Liver (tissue), 3 donors: Measurements from ENCODE around the gene DHRS12.

Source experiments
- CTCF ChIP-seq: fragments of 150-350 bp; IDR thresholded peaks from 2 replicates; pipeline ENCODE4 v1.5.1; 2017; ENCODE audit warnings: improper control_type of control experiment, low read depth, low read length; ENCODE audit not compliant: missing input control
- NR2F2 ChIP-seq: IDR thresholded peaks from 2 replicates; pipeline ENCODE4 v1.6.1; 2016; ENCODE audit warnings: antibody characterized with exemption
- TAF1 ChIP-seq: conservative IDR thresholded peaks from 2 replicates; pipeline ENCODE4 v1.6.1; 2016; ENCODE audit warnings: antibody characterized with exemption, mild to moderate bottlenecking
- YY1 ChIP-seq: IDR thresholded peaks from 2 replicates; pipeline ENCODE4 v1.6.1; 2016; ENCODE audit warnings: antibody characterized with exemption, mild to moderate bottlenecking
- donor health status: healthy.
- donor health status: healthy.

GRCh38 chr13:51728972-51729371, 75.0 kb downstream of the DHRS12 start:
- TF ChIP-seq CTCF (no peak), YY1 (no peak), NR2F2 (no peak), TAF1 (no peak)
